HG03575 (cell line): ENCODE measurements around the gene MTCL1.

Experiments used
- ATAC-seq: cut with Tn5 transposase; IDR thresholded peaks from one replicate; pipeline ENCODE4 v1.9.1; 2021; ENCODE audit not compliant: unreplicated experiment, insufficient number of reproducible peaks, low FRiP score; ENCODE audit errors: extremely low read depth

Gene MTCL1

GRCh38 chr18:8816220-8816619 lies 110.9 kb downstream of the MTCL1 start:
- ATAC-seq: no peak

- no peak for ATAC-seq
These were observed 111.5 kb downstream of the MTCL1 start for GRCh38 chr18:8816816-8817215.

GRCh38 chr18:8818982-8819381 lies 113.6 kb downstream of the MTCL1 start:
- ATAC-seq: no peak

GRCh38 chr18:8820396-8821082 lies 115.2 kb downstream of the MTCL1 start:
- ATAC-seq: no peak

GRCh38 chr18:8821083-8821465 lies 115.7 kb downstream of the MTCL1 start:
- no peak for ATAC-seq

GRCh38 chr18:8821531-8821930 lies 116.2 kb downstream of the MTCL1 start:
- no peak for ATAC-seq

- no peak for ATAC-seq
These were observed 117.3 kb downstream of the MTCL1 start for GRCh38 chr18:8822643-8823042.

- ATAC-seq: no peak
These were observed 118.2 kb downstream of the MTCL1 start for GRCh38 chr18:8823530-8823929.

GRCh38 chr18:8824846-8825245 lies 119.5 kb downstream of the MTCL1 start:
- ATAC-seq: no peak

- no peak for ATAC-seq
These were observed 119.9 kb downstream of the MTCL1 start for GRCh38 chr18:8825273-8825672.

- ATAC-seq: no peak
These were observed 120.5 kb downstream of the MTCL1 start for GRCh38 chr18:8825729-8826375.

GRCh38 chr18:8826514-8826913 lies 121.2 kb downstream of the MTCL1 start:
- no peak for ATAC-seq

GRCh38 chr18:8826971-8827370 lies 121.6 kb downstream of the MTCL1 start:
- ATAC-seq: no peak

GRCh38 chr18:8828300-8828699 lies 122.9 kb downstream of the MTCL1 start:
- ATAC-seq: no peak

GRCh38 chr18:8828798-8829197 lies 123.4 kb downstream of the MTCL1 start:
- no peak for ATAC-seq

GRCh38 chr18:8830067-8831060 lies 125.0 kb downstream of the MTCL1 start:
- ATAC-seq: no peak

GRCh38 chr18:8831112-8831511 lies 125.8 kb downstream of the MTCL1 start:
- ATAC-seq: no peak

- no peak for ATAC-seq
These were observed 126.2 kb downstream of the MTCL1 start for GRCh38 chr18:8831531-8831930.

GRCh38 chr18:8833480-8833879 lies 128.1 kb downstream of the MTCL1 start:
- ATAC-seq: no peak

- ATAC-seq: no peak
These were observed 129.5 kb downstream of the MTCL1 start for GRCh38 chr18:8834881-8835280.
